ENCODE results near the gene RAMP2. TPM values are rescaled to one million over a fixed set of nuclear protein-coding genes. Genes with fewer than 3 reads are reported as not detected.

Gene RAMP2
- total and polyA plus RNA-seq, 2 of the 13 experiments (the other 11 are each of a cell fraction or from before 2014, with no cell fraction given), result 1.4 to 5.2 TPM

DNA sequence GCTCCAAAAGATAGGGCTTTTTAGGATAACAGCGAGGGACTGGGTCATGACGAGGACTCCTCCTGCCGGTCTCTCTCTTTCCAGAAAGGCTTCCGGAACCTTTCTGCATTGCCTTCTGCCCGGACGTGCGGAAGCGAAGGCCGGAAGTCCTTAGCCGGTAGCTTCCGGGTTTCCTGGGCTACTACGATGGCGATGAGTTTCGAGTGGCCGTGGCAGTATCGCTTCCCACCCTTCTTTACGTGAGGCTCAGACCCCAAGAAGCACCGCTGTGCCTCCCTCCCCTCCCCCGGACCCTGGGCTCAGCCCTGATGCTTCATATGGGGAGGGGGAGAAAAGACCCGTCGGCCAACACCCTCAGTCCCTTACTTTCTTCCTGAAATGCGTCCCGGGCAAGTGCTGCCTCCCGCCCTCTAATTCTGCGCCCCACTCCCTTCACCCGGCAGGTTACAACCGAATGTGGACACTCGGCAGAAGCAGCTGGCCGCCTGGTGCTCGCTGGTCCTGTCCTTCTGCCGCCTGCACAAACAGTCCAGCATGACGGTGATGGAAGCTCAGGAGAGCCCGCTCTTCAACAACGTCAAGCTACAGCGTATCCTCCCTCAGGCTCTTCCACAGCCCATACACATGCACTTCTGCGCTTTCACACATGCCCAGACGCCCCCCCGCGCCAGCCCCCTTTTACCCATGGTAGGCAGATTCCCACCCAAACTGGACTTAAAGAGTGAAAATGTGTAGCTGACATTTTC, 12.4 kb downstream of the RAMP2 start, which contains the start of gene VPS25 (continued):
- TF ChIP-seq LBX2 (CRISPR knock-in tag; IDR thresholded peaks at IDR 0.05; ENCODE audit: borderline replicate concordance) (peak; percentile 71; the same call in 1 of the 2 replicates), TERF1 (CRISPR knock-in tag; IDR thresholded peaks at IDR 0.05) (no peak), ETV5 (CRISPR knock-in tag; IDR thresholded peaks at IDR 0.05; ENCODE audit: borderline replicate concordance) (peak; percentile 96), AHR (CRISPR knock-in tag; IDR thresholded peaks at IDR 0.05) (peak; percentile 97), RBM39 (IDR thresholded peaks at IDR 0.05; ENCODE audit: low read depth, low read length, poor library complexity, severe bottlenecking) (peak; percentile 72), ZNF589 (CRISPR knock-in tag; conservative IDR thresholded peaks at IDR 0.05) (no peak; the same call in 1 of the 2 replicates), FOXO4 (CRISPR knock-in tag; conservative IDR thresholded peaks at IDR 0.05) (no peak), GPN1 (CRISPR knock-in tag; IDR thresholded peaks at IDR 0.05; ENCODE audit: borderline replicate concordance) (no peak), TBX3 (IDR thresholded peaks at IDR 0.05; ENCODE audit: borderline replicate concordance) (no peak), NCOA2 (CRISPR knock-in tag; IDR thresholded peaks at IDR 0.05) (peak; percentile 80; the same call in 1 of the 2 replicates), ARHGAP35 (CRISPR knock-in tag; IDR thresholded peaks at IDR 0.05; ENCODE audit: borderline replicate concordance) (peak; percentile 31; the same call in 1 of the 2 replicates), THAP11 (CRISPR knock-in tag; IDR thresholded peaks at IDR 0.05) (peak; percentile 96), ZBTB42 (CRISPR knock-in tag; IDR thresholded peaks at IDR 0.05) (0 out of 2 replicates have a peak, but pooled peaks have one; percentile 59), HIC2 (CRISPR knock-in tag; IDR thresholded peaks at IDR 0.05; ENCODE audit: low read depth) (no peak), ARNT (IDR thresholded peaks at IDR 0.05) (no peak), SIX4 (CRISPR knock-in tag; IDR thresholded peaks at IDR 0.05) (peak; percentile 83)
- TF ChIP-seq, protein P1, sequence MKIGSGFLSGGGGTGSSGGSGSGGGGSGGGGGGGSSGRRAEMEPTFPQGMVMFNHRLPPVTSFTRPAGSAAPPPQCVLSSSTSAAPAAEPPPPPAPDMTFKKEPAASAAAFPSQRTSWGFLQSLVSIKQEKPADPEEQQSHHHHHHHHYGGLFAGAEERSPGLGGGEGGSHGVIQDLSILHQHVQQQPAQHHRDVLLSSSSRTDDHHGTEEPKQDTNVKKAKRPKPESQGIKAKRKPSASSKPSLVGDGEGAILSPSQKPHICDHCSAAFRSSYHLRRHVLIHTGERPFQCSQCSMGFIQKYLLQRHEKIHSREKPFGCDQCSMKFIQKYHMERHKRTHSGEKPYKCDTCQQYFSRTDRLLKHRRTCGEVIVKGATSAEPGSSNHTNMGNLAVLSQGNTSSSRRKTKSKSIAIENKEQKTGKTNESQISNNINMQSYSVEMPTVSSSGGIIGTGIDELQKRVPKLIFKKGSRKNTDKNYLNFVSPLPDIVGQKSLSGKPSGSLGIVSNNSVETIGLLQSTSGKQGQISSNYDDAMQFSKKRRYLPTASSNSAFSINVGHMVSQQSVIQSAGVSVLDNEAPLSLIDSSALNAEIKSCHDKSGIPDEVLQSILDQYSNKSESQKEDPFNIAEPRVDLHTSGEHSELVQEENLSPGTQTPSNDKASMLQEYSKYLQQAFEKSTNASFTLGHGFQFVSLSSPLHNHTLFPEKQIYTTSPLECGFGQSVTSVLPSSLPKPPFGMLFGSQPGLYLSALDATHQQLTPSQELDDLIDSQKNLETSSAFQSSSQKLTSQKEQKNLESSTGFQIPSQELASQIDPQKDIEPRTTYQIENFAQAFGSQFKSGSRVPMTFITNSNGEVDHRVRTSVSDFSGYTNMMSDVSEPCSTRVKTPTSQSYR (CRISPR knock-in tag; IDR thresholded peaks at IDR 0.05; ENCODE audit: borderline replicate concordance), result peak; percentile 59; the same call in 1 of the 2 replicates
- TF ChIP-seq, protein P2, sequence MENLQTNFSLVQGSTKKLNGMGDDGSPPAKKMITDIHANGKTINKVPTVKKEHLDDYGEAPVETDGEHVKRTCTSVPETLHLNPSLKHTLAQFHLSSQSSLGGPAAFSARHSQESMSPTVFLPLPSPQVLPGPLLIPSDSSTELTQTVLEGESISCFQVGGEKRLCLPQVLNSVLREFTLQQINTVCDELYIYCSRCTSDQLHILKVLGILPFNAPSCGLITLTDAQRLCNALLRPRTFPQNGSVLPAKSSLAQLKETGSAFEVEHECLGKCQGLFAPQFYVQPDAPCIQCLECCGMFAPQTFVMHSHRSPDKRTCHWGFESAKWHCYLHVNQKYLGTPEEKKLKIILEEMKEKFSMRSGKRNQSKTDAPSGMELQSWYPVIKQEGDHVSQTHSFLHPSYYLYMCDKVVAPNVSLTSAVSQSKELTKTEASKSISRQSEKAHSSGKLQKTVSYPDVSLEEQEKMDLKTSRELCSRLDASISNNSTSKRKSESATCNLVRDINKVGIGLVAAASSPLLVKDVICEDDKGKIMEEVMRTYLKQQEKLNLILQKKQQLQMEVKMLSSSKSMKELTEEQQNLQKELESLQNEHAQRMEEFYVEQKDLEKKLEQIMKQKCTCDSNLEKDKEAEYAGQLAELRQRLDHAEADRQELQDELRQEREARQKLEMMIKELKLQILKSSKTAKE (CRISPR knock-in tag; IDR thresholded peaks at IDR 0.05; ENCODE audit: borderline replicate concordance), result no peak
